HEK293T (cell line): ENCODE data around the gene CTXND1.

Experiments
- FOXK2 ChIP-seq: fragments of 450-650 bp; IDR thresholded peaks from 2 replicates; pipeline ENCODE4 v1.6.1; 2016; ENCODE audit warnings: mild to moderate bottlenecking
- L3MBTL2 ChIP-seq: fragments of 450-650 bp; conservative IDR thresholded peaks from 2 replicates; pipeline ENCODE4 v1.6.1; 2016; ENCODE audit warnings: mild to moderate bottlenecking
- NFRKB ChIP-seq: fragments of 450-650 bp; IDR thresholded peaks from 2 replicates; pipeline ENCODE4 v1.6.1; 2016; ENCODE audit warnings: mild to moderate bottlenecking, moderate library complexity
- SP1 ChIP-seq: fragments of 450-650 bp; IDR thresholded peaks from 2 replicates; pipeline ENCODE4 v1.6.1; 2017
- SUZ12 ChIP-seq: fragments of 450-650 bp; IDR thresholded peaks from 2 replicates; pipeline ENCODE4 v1.6.1; 2016; ENCODE audit warnings: mild to moderate bottlenecking

GRCh38 chr15:80240276-80240675, 11.7 kb downstream of the CTXND1 start:
- no peak for TF ChIP-seq SUZ12
- TF ChIP-seq FOXK2: no peak
- no peak for TF ChIP-seq L3MBTL2
- no peak for TF ChIP-seq SP1
- no peak for TF ChIP-seq NFRKB
